Astrocyte (in vitro differentiated cells and primary cell): ENCODE results near the gene CPOX. TPM values are rescaled to one million over a fixed set of nuclear protein-coding genes. Genes with fewer than 3 reads are reported as not detected.

ENCODE experiments used
- DNase-seq: peaks from one replicate; pipeline ENCODE4 v3.0.0-alpha.2; 2010; ENCODE audit warnings: low read depth
- FAIRE-seq: peaks from 2 replicates; lab custom pipeline; 2011; peaks lifted over from hg19 to GRCh38; lab: Jason Lieb, UNC
- H2AFZ ChIP-seq: 2 replicates; pipeline ENCODE4 v1.6.0; 2012; ENCODE audit warnings: low read depth, low read length, inconsistent platforms
- H3K27ac ChIP-seq: 2 replicates; pipeline ENCODE4 v1.5.1; 2011; ENCODE audit warnings: low read depth, low read length, inconsistent platforms
- H3K27me3 ChIP-seq: 2 replicates; pipeline ENCODE4 v1.6.0; 2011; ENCODE audit warnings: low read length, inconsistent platforms; ENCODE audit not compliant: insufficient read depth
- H3K36me3 ChIP-seq: 2 replicates; pipeline ENCODE4 v1.5.1; 2011; ENCODE audit warnings: low read length, inconsistent platforms; ENCODE audit not compliant: insufficient read depth
- H3K4me1 ChIP-seq: 2 replicates; pipeline ENCODE4 v1.5.1; 2011; ENCODE audit warnings: low read length, inconsistent platforms; ENCODE audit not compliant: insufficient read depth
- H3K4me2 ChIP-seq: 2 replicates; pipeline ENCODE4 v1.6.0; 2012; ENCODE audit warnings: low read length, inconsistent platforms
- H3K4me3 ChIP-seq: 2 replicates; pipeline ENCODE4 v1.5.1; 2011; ENCODE audit warnings: low read depth, mild to moderate bottlenecking, low read length, inconsistent platforms; ENCODE audit not compliant: insufficient read depth
- H3K79me2 ChIP-seq: 2 replicates; pipeline ENCODE4 v1.6.0; 2012; ENCODE audit warnings: mild to moderate bottlenecking, low read length, inconsistent platforms; ENCODE audit not compliant: insufficient read depth
- H3K9ac ChIP-seq: 2 replicates; pipeline ENCODE4 v1.6.0; 2012; ENCODE audit warnings: mild to moderate bottlenecking, low read length, inconsistent platforms
- H3K9me3 ChIP-seq: 2 replicates; pipeline ENCODE4 v1.5.1; 2012; ENCODE audit warnings: low read depth, mild to moderate bottlenecking, low read length, inconsistent platforms; ENCODE audit not compliant: insufficient read depth
- H4K20me1 ChIP-seq: 2 replicates; pipeline ENCODE4 v1.6.0; 2012; ENCODE audit warnings: low read length, inconsistent platforms; ENCODE audit not compliant: insufficient read depth
- H3K27ac Mint-ChIP-seq: one replicate; pipeline ENCODE4 v1.8.0; 2021; ENCODE audit warnings: mild to moderate bottlenecking, mixed read lengths; ENCODE audit not compliant: unreplicated experiment
- H3K27me3 Mint-ChIP-seq: one replicate; pipeline ENCODE4 v1.8.0; 2021; ENCODE audit warnings: low read depth, mixed read lengths; ENCODE audit not compliant: unreplicated experiment
- H3K36me3 Mint-ChIP-seq: one replicate; pipeline ENCODE4 v1.8.0; 2021; ENCODE audit warnings: low read depth, mixed read lengths; ENCODE audit not compliant: unreplicated experiment
- H3K4me1 Mint-ChIP-seq: one replicate; pipeline ENCODE4 v1.8.0; 2021; ENCODE audit warnings: low read depth, mixed read lengths; ENCODE audit not compliant: unreplicated experiment
- H3K4me3 Mint-ChIP-seq: one replicate; pipeline ENCODE4 v1.8.0; 2021; ENCODE audit warnings: mild to moderate bottlenecking, moderate library complexity, mixed read lengths; ENCODE audit not compliant: unreplicated experiment
- H3K9me3 Mint-ChIP-seq: one replicate; pipeline ENCODE4 v1.8.0; 2021; ENCODE audit warnings: mild to moderate bottlenecking, mixed read lengths; ENCODE audit not compliant: unreplicated experiment
- CTCF ChIP-seq: IDR thresholded peaks from 2 replicates; pipeline ENCODE4 v1.5.1; 2011; ENCODE audit warnings: low read depth, mild to moderate bottlenecking, inconsistent platforms, low read length, moderate library complexity; ENCODE audit not compliant: insufficient read depth
- total RNA-seq: library from RNA; stranded (reverse); gene quantifications from 2 replicates; pipeline ENCODE4 v1.2.1, GENCODE V29; 2021

The CPOX gene
- total RNA-seq, 1 donor from 2014 or later: 23.7 TPM

DNA sequence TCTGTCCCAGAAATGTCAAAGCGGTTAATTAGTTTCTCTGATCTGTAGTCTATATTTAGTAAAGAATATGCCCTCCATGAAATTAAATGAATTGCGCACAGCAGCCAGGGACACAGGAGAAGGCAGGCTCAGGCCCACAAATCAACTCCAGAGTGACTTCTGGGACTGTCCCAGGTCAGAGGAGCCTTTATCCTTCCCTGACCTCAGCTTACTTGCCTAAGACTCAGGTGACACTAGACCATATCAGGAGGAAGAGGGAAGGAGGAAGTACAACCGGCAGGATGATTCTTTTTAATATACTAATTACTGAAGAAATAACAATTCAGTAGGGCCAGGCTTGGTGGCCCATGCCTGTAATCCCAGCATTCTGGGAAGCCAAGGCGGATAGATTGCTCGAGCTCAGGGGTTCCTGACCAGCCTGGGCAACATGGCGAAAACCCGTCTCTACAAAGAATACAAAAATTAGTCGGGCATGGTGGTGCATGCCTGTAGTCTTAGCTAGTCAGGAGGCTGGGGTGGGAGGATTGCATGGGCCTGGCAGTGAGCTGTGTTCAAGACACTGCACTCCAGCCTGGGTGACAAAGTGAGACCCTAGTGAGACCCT lies 63.5 kb downstream of the CPOX start:
- H3K36me3 ChIP-seq: no peaks in the 10 kb centered on the region
- H3K4me2 ChIP-seq: no peak overlapping the region
- H3K4me3 Mint-ChIP-seq: no peak overlapping the region
- H3K27me3 Mint-ChIP-seq: no peaks in the 10 kb centered on the region
- TF ChIP-seq CTCF: no peak
- no peak overlapping the region for H3K9ac ChIP-seq
- no peaks in the 10 kb centered on the region for H3K27me3 ChIP-seq
- H3K27ac Mint-ChIP-seq: no peak overlapping the region
- H3K4me3 ChIP-seq: no peak overlapping the region
- no peaks in the 10 kb centered on the region for H3K9me3 Mint-ChIP-seq
- no peaks in the 10 kb centered on the region for H3K9me3 ChIP-seq
- no peaks in the 10 kb centered on the region for H3K4me1 Mint-ChIP-seq
- H3K36me3 Mint-ChIP-seq: no peaks in the 10 kb centered on the region
- no peak overlapping the region for H2AFZ ChIP-seq
- FAIRE-seq: no peak
- H4K20me1 ChIP-seq: no peaks in the 10 kb centered on the region
- no peak for DNase-seq
- no peaks in the 10 kb centered on the region for H3K4me1 ChIP-seq
- H3K27ac ChIP-seq: no peak overlapping the region
- no peaks in the 10 kb centered on the region for H3K79me2 ChIP-seq

Other genes with a start within 250 kb of the CPOX start
- not detected in 2 replicates for gene OR5K4, start 239.8 kb downstream of the CPOX start, total RNA-seq
- not detected in 2 replicates for gene OR5K3, start 202.9 kb downstream of the CPOX start, total RNA-seq
- gene OR5K1, start 130.4 kb downstream of the CPOX start, total RNA-seq: not detected in 2 replicates
- not detected in 2 replicates for gene OR5K2, start 95.9 kb downstream of the CPOX start, total RNA-seq
- 104 and 109 TPM in 2 replicates for gene CLDND1, start 70.7 kb downstream of the CPOX start, total RNA-seq
- gene GPR15, start 61.6 kb downstream of the CPOX start, total RNA-seq: not detected in 2 replicates
- 4.4 and 4.8 TPM in 2 replicates for gene ST3GAL6, start 169.7 kb upstream of the CPOX start, total RNA-seq